ENCODE measurements around the gene WDR27.

WDR27 gene

GRCh38 chr6:169635345-169635744 lies 66.5 kb downstream of the WDR27 start:
- TF ChIP-seq CTCF (conservative IDR thresholded peaks at IDR 0.05; ENCODE audit: low read depth, low read length), result no peak
- DNase-seq (ENCODE audit: low read depth), result no peak
- no peak overlapping the region for H3K4me3 ChIP-seq (ENCODE audit: low read depth, low read length)

- TF ChIP-seq CTCF (conservative IDR thresholded peaks at IDR 0.05; ENCODE audit: low read depth, low read length), result no peak
- H3K4me3 ChIP-seq (ENCODE audit: low read depth, low read length), result no peak overlapping the region
- DNase-seq (ENCODE audit: low read depth), result no peak
These were observed 69.0 kb downstream of the WDR27 start for GRCh38 chr6:169632841-169633240.

GRCh38 chr6:169629256-169629655 lies 72.6 kb downstream of the WDR27 start:
- TF ChIP-seq CTCF (conservative IDR thresholded peaks at IDR 0.05; ENCODE audit: low read depth, low read length), result no peak
- H3K4me3 ChIP-seq (ENCODE audit: low read depth, low read length), result no peak overlapping the region
- no peak for DNase-seq (ENCODE audit: low read depth)

- no peak for DNase-seq (ENCODE audit: low read depth)
- TF ChIP-seq CTCF (conservative IDR thresholded peaks at IDR 0.05; ENCODE audit: low read depth, low read length), result no peak
- H3K4me3 ChIP-seq (ENCODE audit: low read depth, low read length), result no peak overlapping the region
These were observed 73.9 kb downstream of the WDR27 start for GRCh38 chr6:169627736-169628607.

- TF ChIP-seq CTCF (conservative IDR thresholded peaks at IDR 0.05; ENCODE audit: low read depth, low read length), result no peak
- no peak for DNase-seq (ENCODE audit: low read depth)
- no peak overlapping the region for H3K4me3 ChIP-seq (ENCODE audit: low read depth, low read length)
These were observed 75.2 kb downstream of the WDR27 start for GRCh38 chr6:169626649-169627048.

- no peak for TF ChIP-seq CTCF (conservative IDR thresholded peaks at IDR 0.05; ENCODE audit: low read depth, low read length)
- no peak for DNase-seq (ENCODE audit: low read depth)
These were observed 75.7 kb downstream of the WDR27 start for GRCh38 chr6:169626169-169626568.

GRCh38 chr6:169625376-169625775 lies 76.5 kb downstream of the WDR27 start:
- DNase-seq (ENCODE audit: low read depth), result no peak
- no peak overlapping the region for H3K4me3 ChIP-seq (ENCODE audit: low read depth, low read length)
- TF ChIP-seq CTCF (conservative IDR thresholded peaks at IDR 0.05; ENCODE audit: low read depth, low read length), result no peak

More at GRCh38 chr6:169626169-169626568, 75.7 kb downstream of the WDR27 start:
- H3K4me3 ChIP-seq (ENCODE audit: low read depth, low read length), result no peak overlapping the region
